COR-L47 (cell line): ENCODE measurements around the gene DHRS7C.

ENCODE experiments used
- DNase-seq: peaks from one replicate; lab custom pipeline; 2025; lab: John Stamatoyannopoulos, UW

DHRS7C gene

GRCh38 chr17:9790889-9791876 is at the start of gene DHRS7C:
TSS of gene DHRS7C (minus strand) at chr17:9791592. CDS start at chr17:9791284, 308 bp downstream.
- no peak for DNase-seq

- no peak for DNase-seq
Observed at GRCh38 chr17:9839433-9839832, 48.0 kb upstream of the DHRS7C start.

- DNase-seq: no peak
Observed at GRCh38 chr17:9837551-9838471, 46.4 kb upstream of the DHRS7C start.

GRCh38 chr17:9833922-9834321 is 42.5 kb upstream of the DHRS7C start:
- no peak for DNase-seq

DNA sequence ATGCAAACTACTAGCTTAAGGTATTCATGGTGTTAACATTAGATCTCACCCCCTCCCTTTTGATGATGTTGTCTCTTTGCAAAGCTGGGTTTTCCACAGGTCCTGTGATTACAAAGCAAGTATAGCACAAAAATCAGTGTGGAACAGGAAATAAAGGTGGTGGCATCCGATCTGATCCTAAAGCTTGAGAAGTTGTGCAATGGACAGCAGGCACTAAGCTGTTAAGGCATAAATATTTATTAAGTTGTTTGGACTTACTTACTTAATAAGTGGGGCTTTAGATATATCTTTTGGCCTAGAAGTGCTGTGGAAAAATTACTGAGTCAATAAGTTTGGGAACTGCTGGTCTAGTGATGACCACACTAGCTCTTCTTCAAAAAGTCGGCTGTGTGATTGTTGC is 39.3 kb upstream of the DHRS7C start:
- DNase-seq: no peak

GRCh38 chr17:9829343-9829742 is 38.0 kb upstream of the DHRS7C start:
- DNase-seq: no peak

- no peak for DNase-seq
Observed at GRCh38 chr17:9828296-9829295, 37.2 kb upstream of the DHRS7C start.

DNA sequence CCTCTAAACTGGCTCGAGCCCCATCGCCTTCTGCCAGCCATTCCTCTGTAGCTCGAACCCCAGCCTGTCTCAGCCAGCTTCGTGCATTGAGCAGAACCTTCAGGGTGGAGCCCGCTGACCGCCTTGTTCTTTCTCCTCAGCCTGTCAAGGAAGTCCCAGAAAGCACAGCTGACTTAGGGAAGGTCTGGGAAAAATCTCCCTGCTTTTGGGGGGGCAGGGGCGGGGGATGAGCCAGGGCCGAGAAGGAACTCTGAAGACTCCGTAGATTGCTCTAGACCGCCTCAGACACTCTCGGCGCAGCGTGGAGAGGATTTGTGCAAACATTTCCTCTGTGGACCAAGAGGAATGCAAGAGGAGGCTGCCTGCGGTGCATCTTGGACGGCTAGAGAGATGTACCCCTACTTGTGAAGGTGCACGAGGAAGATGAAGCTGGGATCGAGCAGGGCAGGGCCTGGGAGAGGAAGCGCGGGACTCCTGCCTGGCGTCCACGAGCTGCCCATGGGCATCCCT is 34.3 kb upstream of the DHRS7C start, which contains the start of gene GLP2R:
GLP2R (plus strand) TSS at position 284 of the 510 bp plus-strand sequence; CDS start at position 424, 140 bp downstream.
- DNase-seq: no peak

DNA sequence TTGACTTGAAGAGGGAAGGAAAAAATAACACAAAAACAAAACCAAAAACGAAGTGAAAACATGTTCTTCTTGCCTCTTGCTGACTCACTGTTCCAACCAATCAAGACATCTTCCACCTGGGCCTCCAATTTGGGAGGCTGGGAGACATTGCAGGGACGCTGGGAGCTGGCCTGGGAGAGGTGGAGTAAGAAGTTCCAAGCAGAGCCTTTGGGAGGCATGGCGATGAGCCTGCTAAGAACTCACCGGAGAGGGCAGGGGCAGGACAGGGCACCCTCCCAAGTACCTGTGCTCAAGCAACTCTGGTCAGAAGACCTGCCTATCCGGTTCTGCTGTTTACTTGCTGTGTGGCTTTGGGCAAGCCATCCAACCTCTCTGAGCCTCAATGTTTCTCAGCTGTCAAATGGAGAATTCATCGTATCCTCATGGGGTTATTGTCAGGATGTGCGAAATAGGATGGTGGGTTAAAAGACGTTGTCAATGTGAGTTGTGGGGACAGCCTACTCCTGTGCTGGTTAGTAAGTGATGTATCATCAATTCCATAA is 33.5 kb upstream of the DHRS7C start:
- no peak for DNase-seq

GRCh38 chr17:9824094-9824493 is 32.7 kb upstream of the DHRS7C start:
- DNase-seq: no peak

- no peak for DNase-seq
Observed at GRCh38 chr17:9821921-9822320, 30.5 kb upstream of the DHRS7C start, which contains the start of gene GSG1L2. TSS of gene GSG1L2 (minus strand) at chr17:9822079. CDS start at chr17:9822071, 8 bp downstream.

GRCh38 chr17:9820448-9820847 is 29.1 kb upstream of the DHRS7C start:
- no peak for DNase-seq

DNA sequence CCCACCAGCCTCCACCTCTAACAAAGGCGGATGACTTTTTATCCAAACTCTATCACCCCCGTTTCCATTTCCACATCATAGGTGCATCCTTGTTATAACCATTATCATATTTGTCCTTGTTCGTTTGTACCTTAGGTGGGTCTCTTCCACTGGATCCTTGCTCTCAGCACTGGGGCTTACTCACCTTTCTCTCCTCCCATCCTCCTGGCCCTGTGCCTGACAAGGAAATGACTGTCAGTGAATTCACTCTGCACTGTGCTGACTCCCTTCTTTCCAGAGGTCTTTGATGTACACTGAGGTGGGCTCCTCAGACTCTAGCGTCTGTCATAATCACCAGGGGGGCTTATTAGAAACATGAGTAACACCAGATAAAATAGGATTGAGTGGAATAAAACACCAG is 27.4 kb upstream of the DHRS7C start:
- no peak for DNase-seq

DNA sequence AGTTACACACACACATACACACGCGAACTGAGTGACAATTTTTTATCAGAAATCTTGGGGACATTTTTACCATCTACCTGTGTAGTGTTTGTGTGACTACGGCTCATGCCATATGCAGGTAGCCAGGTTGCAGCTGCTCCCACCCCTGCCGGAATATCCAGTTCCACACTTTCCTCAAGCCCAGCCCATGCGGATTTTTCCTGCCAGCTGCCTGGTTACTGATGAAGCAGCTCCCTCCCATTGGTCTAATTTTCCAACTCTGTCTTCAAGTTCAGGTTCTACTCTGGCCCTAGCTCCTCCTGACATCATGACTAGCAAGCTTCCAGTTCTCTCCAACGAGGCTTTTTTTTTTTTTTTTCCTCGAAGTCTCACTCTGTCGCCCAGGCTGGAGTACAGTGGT is 25.7 kb upstream of the DHRS7C start:
- DNase-seq: no peak

DNA sequence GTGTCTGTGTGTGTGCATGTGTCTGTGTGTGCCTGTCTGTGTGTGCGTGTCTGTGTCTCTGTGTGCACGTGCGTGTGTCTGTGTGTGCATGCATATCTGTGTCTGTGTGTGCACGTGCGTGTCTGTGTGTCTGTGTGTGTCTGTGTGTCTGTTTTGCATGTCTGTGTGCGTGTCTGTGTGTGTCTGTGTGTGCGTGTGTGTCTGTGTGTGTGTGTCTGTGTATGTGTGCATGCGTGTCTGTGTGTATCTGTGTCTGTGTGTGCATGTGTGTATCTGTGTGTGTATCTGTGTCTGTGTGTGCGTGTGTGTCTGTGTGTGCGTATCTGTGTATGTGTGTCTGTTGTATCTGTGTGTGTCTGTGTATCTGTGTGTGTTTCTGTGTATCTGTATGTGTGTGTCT is 25.1 kb upstream of the DHRS7C start:
- DNase-seq: no peak

DNA sequence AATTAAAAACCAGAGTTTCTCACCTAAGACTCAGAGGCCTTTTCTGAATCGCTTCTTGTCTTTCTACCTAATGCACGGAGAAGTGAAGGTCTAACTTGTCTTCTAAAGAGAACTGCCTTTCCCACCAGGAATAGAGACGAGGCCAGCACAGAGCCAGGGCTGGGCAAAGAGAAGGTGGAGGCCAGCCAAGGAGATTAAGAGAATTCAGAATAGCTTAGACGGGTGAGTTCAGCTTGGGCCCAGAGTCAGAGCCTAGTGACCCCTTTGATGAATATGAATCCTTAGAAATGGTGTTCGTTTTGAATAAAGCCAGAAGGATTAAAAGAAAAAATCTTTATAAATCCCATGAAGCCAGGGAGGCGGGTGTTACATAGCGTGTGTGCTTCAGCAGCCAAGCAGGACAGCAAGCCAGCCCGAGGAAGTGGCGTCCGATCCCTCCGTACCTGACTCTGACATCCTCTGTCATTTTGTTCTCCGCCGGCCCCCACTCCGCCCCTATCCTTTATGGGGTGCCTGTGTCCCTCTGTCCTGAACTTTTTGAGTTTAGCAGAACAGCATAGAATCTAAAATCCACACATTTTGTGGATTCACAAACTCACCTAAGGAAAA is 23.0 kb upstream of the DHRS7C start:
- DNase-seq: no peak

DNA sequence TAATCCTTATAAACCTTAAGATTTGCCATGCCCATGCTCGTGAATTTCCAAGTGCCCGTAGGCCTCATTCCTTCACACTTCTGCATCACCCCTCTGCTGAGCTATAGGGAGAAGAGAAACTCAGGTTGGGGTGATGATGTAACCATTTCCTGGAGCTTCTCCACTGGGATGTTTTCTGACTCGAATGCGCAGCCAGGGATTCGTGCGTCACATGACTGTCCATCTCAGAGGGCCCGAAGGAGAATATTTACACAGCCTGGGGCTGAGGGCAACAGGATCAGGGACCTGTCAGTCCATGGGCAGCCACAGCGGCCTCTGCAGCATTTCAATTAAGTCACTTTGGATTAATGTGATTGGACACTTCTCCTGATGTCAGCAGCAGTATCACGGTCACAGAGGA is 21.8 kb upstream of the DHRS7C start:
- no peak for DNase-seq

- no peak for DNase-seq
Observed at GRCh38 chr17:9811537-9811936, 20.1 kb upstream of the DHRS7C start.

DNA sequence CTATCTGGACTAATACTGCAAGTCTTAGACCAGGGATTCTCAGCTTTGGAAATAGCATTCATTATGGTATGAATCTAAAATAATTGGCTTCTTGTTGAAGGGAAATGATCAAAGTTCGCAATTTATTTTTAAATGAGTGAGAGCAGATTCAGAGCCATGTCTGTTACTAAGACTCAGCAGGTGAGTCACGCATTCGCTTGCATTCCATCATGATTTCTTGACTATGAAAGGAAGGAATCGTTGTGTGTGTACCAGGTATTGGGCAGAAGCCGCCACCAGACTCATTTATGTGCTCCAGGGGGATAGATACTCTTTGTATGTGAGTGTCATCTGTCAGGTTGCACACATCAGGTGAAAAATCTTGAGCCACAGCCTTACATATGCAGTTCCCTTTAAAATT is 19.7 kb upstream of the DHRS7C start:
- no peak for DNase-seq
